HCT116 (cell line): Measurements from ENCODE around the gene KLK13.

Experiments
- CTCF ChIP-seq, 3 experiments: fragments of 200-600 bp in 1 of 3; sonication (generic) in 1 of 3; IDR thresholded peaks in 2 of 3; conservative IDR thresholded peaks in 1 of 3; 2 replicates each; pipeline ENCODE4 v1.5.1; 2012 to 2017; ENCODE audit warnings: low read depth in 2 of 3, low read length in 2 of 3, antibody characterized with exemption in 1 of 3, borderline replicate concordance in 1 of 3, control low read depth in 1 of 3, mild to moderate bottlenecking in 1 of 3, mixed read lengths in 1 of 3, mixed run types in 1 of 3, moderate library complexity in 1 of 3; ENCODE audit not compliant: insufficient read depth in 1 of 3
- POLR2A ChIP-seq: IDR thresholded peaks from 2 replicates; pipeline ENCODE4 v1.7.0; 2011; ENCODE audit warnings: borderline replicate concordance; ENCODE audit not compliant: insufficient read depth, insufficient read length; ENCODE audit errors: extremely low read depth
- SIN3A ChIP-seq: IDR thresholded peaks from 2 replicates; pipeline ENCODE4 v1.6.1; 2012; ENCODE audit warnings: low read depth

GRCh38 chr19:51012661-51013190, 52.2 kb downstream of the KLK13 start:
- TF ChIP-seq CTCF (IDR thresholded peaks at IDR 0.05 in 2 of 3, conservative IDR thresholded peaks at IDR 0.05 in 1 of 3; ENCODE audit: borderline replicate concordance in 1 of 3, insufficient read depth in 1 of 3, low read depth in 2 of 3, low read length in 2 of 3), result no peak
- no peak for TF ChIP-seq POLR2A
- TF ChIP-seq SIN3A, result no peak
